ENCODE data around the gene SIGLEC12. TPM values are rescaled to one million over a fixed set of nuclear protein-coding genes. Genes with fewer than 3 reads are reported as not detected.

SIGLEC12 gene
- total and polyA plus RNA-seq, 2 donors (not counting 1 experiment from before 2014, with no cell fraction given) = not detected

DNA sequence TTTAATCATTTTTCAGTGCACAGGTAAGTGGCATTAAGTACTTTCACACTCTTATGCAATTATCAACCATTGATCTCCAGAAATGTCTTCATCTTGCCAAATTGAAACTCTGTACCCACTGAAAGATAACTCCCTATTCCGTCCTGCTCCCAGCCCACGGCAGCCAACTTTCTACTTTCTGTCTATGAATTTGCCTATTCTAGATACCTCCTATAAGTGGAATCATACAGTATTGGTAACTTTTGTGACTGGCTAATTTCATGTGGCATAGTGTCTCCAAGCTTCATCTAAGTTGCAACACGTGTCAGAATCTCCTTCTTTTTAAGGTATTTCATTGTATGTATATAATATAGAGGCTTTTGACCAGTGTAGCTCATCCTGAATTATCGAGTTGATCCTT is 29.0 kb downstream of the SIGLEC12 start:
- H3K27me3 ChIP-seq (ENCODE audit: control insufficient read depth, insufficient read depth, low read length) = no peaks in the 10 kb centered on the region
- no peaks in the 10 kb centered on the region for H3K79me2 ChIP-seq (ENCODE audit: control insufficient read depth, insufficient read depth, low read length)
- H3K9ac ChIP-seq (ENCODE audit: insufficient read depth, low read length) = no peak overlapping the region
- H3K4me3 ChIP-seq (replicated peaks in 1 of 4; ENCODE audit: control extremely low read depth in 1 of 4, insufficient read depth in 1 of 4, low read depth in 3 of 4, low read length in 4 of 4) = no peak overlapping the region
- H3K27ac ChIP-seq (ENCODE audit: insufficient read depth, low read length) = no peak overlapping the region
- H3K9me3 ChIP-seq (ENCODE audit: control insufficient read depth, insufficient read depth, low read depth, low read length) = no peaks in the 10 kb centered on the region
- no peaks in the 10 kb centered on the region for H4K20me1 ChIP-seq (ENCODE audit: control insufficient read depth, extremely low read depth, insufficient read depth, low read length)
- H3K4me2 ChIP-seq (ENCODE audit: extremely low read depth, insufficient read depth, low read length) = no peak overlapping the region
- H3K4me1 ChIP-seq (ENCODE audit: control insufficient read depth, extremely low read depth, insufficient read depth, low read length) = no peaks in the 10 kb centered on the region
- H3K36me3 ChIP-seq (ENCODE audit: control insufficient read depth, insufficient read depth, low read length) = no peaks in the 10 kb centered on the region
- TF ChIP-seq, protein P1, sequence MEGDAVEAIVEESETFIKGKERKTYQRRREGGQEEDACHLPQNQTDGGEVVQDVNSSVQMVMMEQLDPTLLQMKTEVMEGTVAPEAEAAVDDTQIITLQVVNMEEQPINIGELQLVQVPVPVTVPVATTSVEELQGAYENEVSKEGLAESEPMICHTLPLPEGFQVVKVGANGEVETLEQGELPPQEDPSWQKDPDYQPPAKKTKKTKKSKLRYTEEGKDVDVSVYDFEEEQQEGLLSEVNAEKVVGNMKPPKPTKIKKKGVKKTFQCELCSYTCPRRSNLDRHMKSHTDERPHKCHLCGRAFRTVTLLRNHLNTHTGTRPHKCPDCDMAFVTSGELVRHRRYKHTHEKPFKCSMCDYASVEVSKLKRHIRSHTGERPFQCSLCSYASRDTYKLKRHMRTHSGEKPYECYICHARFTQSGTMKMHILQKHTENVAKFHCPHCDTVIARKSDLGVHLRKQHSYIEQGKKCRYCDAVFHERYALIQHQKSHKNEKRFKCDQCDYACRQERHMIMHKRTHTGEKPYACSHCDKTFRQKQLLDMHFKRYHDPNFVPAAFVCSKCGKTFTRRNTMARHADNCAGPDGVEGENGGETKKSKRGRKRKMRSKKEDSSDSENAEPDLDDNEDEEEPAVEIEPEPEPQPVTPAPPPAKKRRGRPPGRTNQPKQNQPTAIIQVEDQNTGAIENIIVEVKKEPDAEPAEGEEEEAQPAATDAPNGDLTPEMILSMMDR (conservative IDR thresholded peaks at IDR 0.05 in 1 of 2, IDR thresholded peaks at IDR 0.05 in 1 of 2; ENCODE audit: low read depth in 1 of 2, low read length in 2 of 2) = no peak
- no peak for TF ChIP-seq EZH2 (IDR thresholded peaks at IDR 0.05; ENCODE audit: low read length, missing control alignments)
- H2AFZ ChIP-seq (ENCODE audit: low read length) = no peak overlapping the region
- DNase-seq (ENCODE audit: low read depth in 2 of 2) = no peak

DNA sequence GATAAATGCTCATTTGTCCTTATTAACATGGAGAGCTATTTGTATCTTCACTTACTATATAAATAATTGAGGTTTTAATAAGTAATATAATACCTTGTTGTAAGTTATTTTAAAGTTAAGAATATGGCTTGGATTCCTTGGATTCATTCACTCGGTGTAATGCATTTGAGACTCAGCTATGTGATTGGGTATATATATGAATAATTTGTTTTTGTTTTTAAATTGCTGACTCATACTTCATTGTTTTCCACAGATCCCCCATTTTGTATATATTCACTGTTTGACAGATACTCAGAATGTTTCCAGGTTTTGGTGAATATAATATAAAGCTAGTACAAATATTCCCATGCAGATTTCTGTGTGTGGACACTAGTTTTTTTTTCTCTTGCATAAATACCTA is 30.1 kb downstream of the SIGLEC12 start:
- Histone ChIP-seq H4K20me1 (ENCODE audit: control insufficient read depth, extremely low read depth, insufficient read depth, low read length) (no peaks in the 10 kb centered on the region), H3K9ac (ENCODE audit: insufficient read depth, low read length) (no peak overlapping the region), H3K79me2 (ENCODE audit: control insufficient read depth, insufficient read depth, low read length) (no peaks in the 10 kb centered on the region), H3K27ac (ENCODE audit: insufficient read depth, low read length) (no peak overlapping the region), H2AFZ (ENCODE audit: low read length) (no peak overlapping the region), H3K36me3 (ENCODE audit: control insufficient read depth, insufficient read depth, low read length) (no peaks in the 10 kb centered on the region), H3K4me3 (replicated peaks in 1 of 4; ENCODE audit: control extremely low read depth in 1 of 4, insufficient read depth in 1 of 4, low read depth in 3 of 4, low read length in 4 of 4) (no peak overlapping the region), H3K9me3 (ENCODE audit: control insufficient read depth, insufficient read depth, low read depth, low read length) (no peaks in the 10 kb centered on the region), H3K4me1 (ENCODE audit: control insufficient read depth, extremely low read depth, insufficient read depth, low read length) (no peaks in the 10 kb centered on the region), H3K27me3 (ENCODE audit: control insufficient read depth, insufficient read depth, low read length) (no peaks in the 10 kb centered on the region), H3K4me2 (ENCODE audit: extremely low read depth, insufficient read depth, low read length) (no peak overlapping the region)
- DNase-seq (ENCODE audit: low read depth in 2 of 2) = no peak
- TF ChIP-seq, protein P1 (conservative IDR thresholded peaks at IDR 0.05 in 1 of 2, IDR thresholded peaks at IDR 0.05 in 1 of 2; ENCODE audit: low read depth in 1 of 2, low read length in 2 of 2) = no peak
- TF ChIP-seq EZH2 (IDR thresholded peaks at IDR 0.05; ENCODE audit: low read length, missing control alignments) = no peak

DNA sequence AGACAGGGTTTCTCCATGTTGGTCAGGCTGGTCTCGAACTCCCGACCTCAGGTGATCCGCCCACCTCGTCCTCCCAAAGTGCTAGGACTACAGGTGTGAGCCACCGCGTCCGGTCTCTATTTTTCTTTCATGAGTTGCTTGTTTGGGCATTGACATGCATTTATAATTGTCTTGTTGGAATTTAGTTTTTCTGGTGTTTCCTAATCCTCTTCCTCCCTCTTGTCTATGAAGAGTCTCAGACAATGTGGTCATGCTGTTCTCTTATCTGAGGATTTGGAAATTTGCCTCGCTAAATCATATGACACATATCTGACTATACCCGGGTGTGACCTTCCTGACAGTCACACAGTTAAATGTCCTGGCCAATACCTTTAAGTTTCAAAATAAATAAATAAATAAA is 30.6 kb downstream of the SIGLEC12 start:
- DNase-seq (ENCODE audit: low read depth in 2 of 2) = no peak
- Histone ChIP-seq H3K4me3 (replicated peaks in 1 of 4; ENCODE audit: control extremely low read depth in 1 of 4, insufficient read depth in 1 of 4, low read depth in 3 of 4, low read length in 4 of 4) (no peak overlapping the region), H2AFZ (ENCODE audit: low read length) (no peak overlapping the region), H3K27ac (ENCODE audit: insufficient read depth, low read length) (no peak overlapping the region), H3K4me2 (ENCODE audit: extremely low read depth, insufficient read depth, low read length) (no peak overlapping the region), H3K36me3 (ENCODE audit: control insufficient read depth, insufficient read depth, low read length) (no peaks in the 10 kb centered on the region), H3K79me2 (ENCODE audit: control insufficient read depth, insufficient read depth, low read length) (no peaks in the 10 kb centered on the region), H3K9me3 (ENCODE audit: control insufficient read depth, insufficient read depth, low read depth, low read length) (no peaks in the 10 kb centered on the region), H4K20me1 (ENCODE audit: control insufficient read depth, extremely low read depth, insufficient read depth, low read length) (no peaks in the 10 kb centered on the region), H3K9ac (ENCODE audit: insufficient read depth, low read length) (no peak overlapping the region), H3K27me3 (ENCODE audit: control insufficient read depth, insufficient read depth, low read length) (no peaks in the 10 kb centered on the region), H3K4me1 (ENCODE audit: control insufficient read depth, extremely low read depth, insufficient read depth, low read length) (no peaks in the 10 kb centered on the region)
- TF ChIP-seq, protein P1 (conservative IDR thresholded peaks at IDR 0.05 in 1 of 2, IDR thresholded peaks at IDR 0.05 in 1 of 2; ENCODE audit: low read depth in 1 of 2, low read length in 2 of 2) = no peak
- no peak for TF ChIP-seq EZH2 (IDR thresholded peaks at IDR 0.05; ENCODE audit: low read length, missing control alignments)

All from fibroblast of lung (primary cell).